Bronchial epithelial cell (primary cell): Measurements from ENCODE around the gene DIDO1. TPM values are rescaled to one million over a fixed set of nuclear protein-coding genes. Genes with fewer than 3 reads are reported as not detected.

Experiments used
- DNase-seq: peaks from one replicate; pipeline ENCODE4 v3.0.0-alpha.2; 2010; ENCODE audit warnings: low read depth
- FAIRE-seq: peaks from 2 replicates; lab custom pipeline; 2011; peaks lifted over from hg19 to GRCh38; lab: Jason Lieb, UNC
- H3K27me3 ChIP-seq: 2 replicates; pipeline ENCODE4 v1.5.1; 2011; ENCODE audit warnings: low read length; ENCODE audit not compliant: control insufficient read depth, insufficient read depth
- H3K36me3 ChIP-seq: 2 replicates; pipeline ENCODE4 v1.5.1; 2011; ENCODE audit warnings: low read length; ENCODE audit not compliant: control insufficient read depth, insufficient read depth
- H3K4me3 ChIP-seq: 2 replicates; pipeline ENCODE4 v1.5.1; 2011; ENCODE audit warnings: mild to moderate bottlenecking, low read depth, low read length, control low read depth
- total RNA-seq: library from RNA; depleted of rRNA; stranded (reverse); fragments of >200 nt; gene quantifications from 2 replicates; pipeline ENCODE4 v1.2.1, GENCODE V29; 2014
- TF ChIP-seq, protein P1 (sequence below): IDR thresholded peaks from 2 replicates; pipeline ENCODE4 v1.5.1; 2011; ENCODE audit warnings: mild to moderate bottlenecking, moderate library complexity, low read length, control low read depth, inconsistent platforms; ENCODE audit not compliant: insufficient read depth, severe bottlenecking

The DIDO1 gene
- total RNA-seq, 1 donor from 2014 or later: 26.9 TPM

DNA sequence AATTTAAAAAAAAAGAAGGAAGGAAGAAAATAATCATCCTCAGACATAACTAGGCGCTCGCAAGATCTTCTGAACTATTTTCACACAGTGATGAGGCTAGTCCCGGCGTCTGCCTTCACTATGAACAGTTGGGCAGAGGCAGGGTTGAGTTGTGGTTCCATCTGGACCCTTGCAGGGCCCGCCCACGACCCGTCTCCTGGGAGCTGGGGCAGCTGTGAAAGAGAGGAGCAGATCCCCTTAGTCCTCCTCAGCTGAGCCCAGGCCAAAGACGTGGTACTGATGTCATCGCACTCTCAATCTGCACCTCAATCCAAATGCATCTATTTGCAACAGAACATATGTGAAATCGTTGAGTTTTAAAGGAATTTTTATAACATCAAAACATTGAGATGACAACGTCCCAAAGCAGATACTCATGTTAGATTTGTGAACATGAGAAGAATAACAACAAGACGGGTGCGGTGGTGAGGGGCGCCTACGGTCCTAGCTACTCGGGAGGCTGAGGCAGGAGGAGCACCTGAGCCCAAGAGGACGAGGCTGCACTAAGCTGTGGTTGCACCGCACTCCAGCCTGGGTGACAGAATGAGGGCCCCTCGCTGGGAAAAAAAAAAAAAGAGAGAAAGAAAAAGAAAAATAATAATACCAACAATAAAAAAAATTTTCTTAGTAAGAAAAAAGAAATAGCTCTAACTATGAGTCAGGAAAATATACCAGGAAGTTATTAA lies 80.0 kb downstream of the DIDO1 start:
- TF ChIP-seq, protein P1, sequence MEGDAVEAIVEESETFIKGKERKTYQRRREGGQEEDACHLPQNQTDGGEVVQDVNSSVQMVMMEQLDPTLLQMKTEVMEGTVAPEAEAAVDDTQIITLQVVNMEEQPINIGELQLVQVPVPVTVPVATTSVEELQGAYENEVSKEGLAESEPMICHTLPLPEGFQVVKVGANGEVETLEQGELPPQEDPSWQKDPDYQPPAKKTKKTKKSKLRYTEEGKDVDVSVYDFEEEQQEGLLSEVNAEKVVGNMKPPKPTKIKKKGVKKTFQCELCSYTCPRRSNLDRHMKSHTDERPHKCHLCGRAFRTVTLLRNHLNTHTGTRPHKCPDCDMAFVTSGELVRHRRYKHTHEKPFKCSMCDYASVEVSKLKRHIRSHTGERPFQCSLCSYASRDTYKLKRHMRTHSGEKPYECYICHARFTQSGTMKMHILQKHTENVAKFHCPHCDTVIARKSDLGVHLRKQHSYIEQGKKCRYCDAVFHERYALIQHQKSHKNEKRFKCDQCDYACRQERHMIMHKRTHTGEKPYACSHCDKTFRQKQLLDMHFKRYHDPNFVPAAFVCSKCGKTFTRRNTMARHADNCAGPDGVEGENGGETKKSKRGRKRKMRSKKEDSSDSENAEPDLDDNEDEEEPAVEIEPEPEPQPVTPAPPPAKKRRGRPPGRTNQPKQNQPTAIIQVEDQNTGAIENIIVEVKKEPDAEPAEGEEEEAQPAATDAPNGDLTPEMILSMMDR: no peak
- Histone ChIP-seq H3K27me3 (no peaks in the 10 kb centered on the region), H3K36me3 (peaks cover 6% of the 10 kb centered on the region), H3K4me3 (no peak overlapping the region)
- FAIRE-seq (no peak), DNase-seq (no peak)

GRCh38 chr20:62845416-62846160 lies 80.7 kb downstream of the DIDO1 start:
- H3K27me3 ChIP-seq: no peaks in the 10 kb centered on the region

DNA sequence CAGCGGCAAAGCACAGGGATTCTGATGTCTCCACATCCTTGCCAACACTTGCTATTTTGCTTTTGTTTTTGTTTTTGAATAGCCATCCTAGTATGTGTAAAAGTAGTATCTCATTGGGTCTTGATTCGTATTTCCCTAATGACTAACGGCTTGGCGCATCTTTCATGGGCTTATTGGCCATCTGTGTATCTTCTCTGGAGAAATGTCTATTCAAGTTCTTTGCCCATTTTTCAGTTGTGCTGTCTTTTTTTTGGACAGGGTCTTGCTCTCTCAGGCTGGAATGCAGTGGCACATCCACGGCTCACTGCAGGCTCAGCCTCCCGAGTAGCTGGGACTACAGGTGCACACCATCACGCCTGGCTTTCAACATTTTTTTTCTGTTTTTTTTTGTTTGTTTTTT lies 82.1 kb downstream of the DIDO1 start:
- TF ChIP-seq, protein P1: no peak
- Histone ChIP-seq H3K36me3 (peaks cover 3% of the 10 kb centered on the region), H3K27me3 (no peaks in the 10 kb centered on the region), H3K4me3 (no peak overlapping the region)
- no peak for DNase-seq
- no peak for FAIRE-seq

More at GRCh38 chr20:62845416-62846160, 80.7 kb downstream of the DIDO1 start:
- no peak overlapping the region for H3K4me3 ChIP-seq
- TF ChIP-seq, protein P1: no peak
- peaks cover 5% of the 10 kb centered on the region for H3K36me3 ChIP-seq
- DNase-seq: no peak
- no peak for FAIRE-seq

- TF ChIP-seq, protein P1: no peak
- no peak overlapping the region for H3K4me3 ChIP-seq
- FAIRE-seq (no peak), DNase-seq (peak; percentile 83)
- H3K27me3 ChIP-seq: no peaks in the 10 kb centered on the region
- peaks cover 3% of the 10 kb centered on the region for H3K36me3 ChIP-seq
Observed at GRCh38 chr20:62843656-62844055, 82.6 kb downstream of the DIDO1 start.

- Histone ChIP-seq H3K4me3 (no peak overlapping the region), H3K36me3 (peaks cover 3% of the 10 kb centered on the region), H3K27me3 (no peaks in the 10 kb centered on the region)
- TF ChIP-seq, protein P1: no peak
- no peak for DNase-seq
- no peak for FAIRE-seq
Observed at GRCh38 chr20:62841705-62842212, 84.5 kb downstream of the DIDO1 start.
